ENCODE data around the gene SH3PXD2B.
"Not testable (repeated sequence)": the region's sequence is repeated elsewhere in the genome, so short reads cannot be mapped to it uniquely, and the experiment has no call there.

SH3PXD2B gene

GRCh38 chr5:172362755-172363154, 91.6 kb downstream of the SH3PXD2B start:
- DNase-seq, result no peak

- DNase-seq, result peak in 1 of 2 donors; percentile 81
These were observed 92.6 kb downstream of the SH3PXD2B start for GRCh38 chr5:172361566-172362238.

GRCh38 chr5:172358345-172358744, 96.0 kb downstream of the SH3PXD2B start:
- no peak for DNase-seq

GRCh38 chr5:172356527-172356926, 97.8 kb downstream of the SH3PXD2B start:
- no peak for DNase-seq

GRCh38 chr5:172356047-172356446, 98.3 kb downstream of the SH3PXD2B start:
- DNase-seq, result no peak

- DNase-seq, result no peak
These were observed 100.5 kb downstream of the SH3PXD2B start for GRCh38 chr5:172353846-172354245.

GRCh38 chr5:172353271-172353812, 101.0 kb downstream of the SH3PXD2B start:
- DNase-seq, result no peak

GRCh38 chr5:172352526-172352925, 101.8 kb downstream of the SH3PXD2B start:
- not testable (repeated sequence) for DNase-seq

GRCh38 chr5:172351240-172351778, 103.0 kb downstream of the SH3PXD2B start:
- no peak for DNase-seq

- DNase-seq, result no peak
These were observed 103.8 kb downstream of the SH3PXD2B start for GRCh38 chr5:172350212-172351181.

- not testable (repeated sequence) for DNase-seq
These were observed 105.6 kb downstream of the SH3PXD2B start for GRCh38 chr5:172348733-172349132.

- DNase-seq, result no peak
These were observed 106.2 kb downstream of the SH3PXD2B start for GRCh38 chr5:172348084-172348483.

- no peak for DNase-seq
These were observed 106.8 kb downstream of the SH3PXD2B start for GRCh38 chr5:172347496-172348052.

GRCh38 chr5:172345881-172346280, 108.4 kb downstream of the SH3PXD2B start:
- DNase-seq, result no peak

- no peak for DNase-seq
These were observed 109.4 kb downstream of the SH3PXD2B start for GRCh38 chr5:172344855-172345409.

GRCh38 chr5:172343741-172344140, 110.6 kb downstream of the SH3PXD2B start:
- DNase-seq, result no peak

- no peak for DNase-seq
These were observed 111.4 kb downstream of the SH3PXD2B start for GRCh38 chr5:172342918-172343317.

- no peak for DNase-seq
These were observed 114.8 kb downstream of the SH3PXD2B start for GRCh38 chr5:172339264-172340180.

- DNase-seq, result no peak
These were observed 117.5 kb downstream of the SH3PXD2B start for GRCh38 chr5:172336676-172337285.

GRCh38 chr5:172336264-172336663, 118.1 kb downstream of the SH3PXD2B start:
- DNase-seq, result no peak

GRCh38 chr5:172335721-172336120, 118.6 kb downstream of the SH3PXD2B start:
- no peak for DNase-seq
